GM19328 (cell line): ENCODE results near the gene KIF19.

Experiments
- ATAC-seq: cut with Tn5 transposase; IDR thresholded peaks from one replicate; pipeline ENCODE4 v1.9.1; 2021; ENCODE audit warnings: mild to moderate bottlenecking, moderate library complexity; ENCODE audit not compliant: unreplicated experiment

The KIF19 gene

GRCh38 chr17:74339537-74340195 is 13.6 kb downstream of the KIF19 start:
- ATAC-seq = no peak

DNA sequence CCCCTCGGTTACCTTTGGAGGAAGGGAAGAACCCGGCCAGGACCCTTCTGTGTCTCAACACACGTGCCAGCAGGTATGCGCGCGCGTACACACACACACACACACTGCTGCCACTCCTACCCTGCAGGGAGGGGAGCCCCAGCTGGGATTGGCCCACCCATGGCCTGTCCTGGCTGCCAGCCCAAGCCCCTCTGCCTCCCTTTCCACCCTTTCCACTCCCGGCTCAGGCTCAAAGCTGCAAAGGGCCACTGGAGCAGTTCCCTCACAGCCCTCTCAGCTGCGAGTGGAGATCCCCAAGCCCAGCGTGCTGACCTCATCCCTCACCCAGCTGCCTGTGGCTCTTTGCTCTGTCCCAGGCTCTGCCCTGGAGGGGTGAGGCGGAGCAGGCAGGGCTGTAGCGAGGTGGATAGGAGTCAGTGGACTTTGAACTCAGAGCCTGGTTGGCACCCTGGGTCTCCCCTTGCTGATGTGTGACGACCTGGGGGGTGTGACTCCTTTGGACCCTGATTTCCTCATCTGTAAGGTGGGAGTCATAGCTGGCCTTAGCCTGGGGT is 14.5 kb downstream of the KIF19 start:
- ATAC-seq = no peak

DNA sequence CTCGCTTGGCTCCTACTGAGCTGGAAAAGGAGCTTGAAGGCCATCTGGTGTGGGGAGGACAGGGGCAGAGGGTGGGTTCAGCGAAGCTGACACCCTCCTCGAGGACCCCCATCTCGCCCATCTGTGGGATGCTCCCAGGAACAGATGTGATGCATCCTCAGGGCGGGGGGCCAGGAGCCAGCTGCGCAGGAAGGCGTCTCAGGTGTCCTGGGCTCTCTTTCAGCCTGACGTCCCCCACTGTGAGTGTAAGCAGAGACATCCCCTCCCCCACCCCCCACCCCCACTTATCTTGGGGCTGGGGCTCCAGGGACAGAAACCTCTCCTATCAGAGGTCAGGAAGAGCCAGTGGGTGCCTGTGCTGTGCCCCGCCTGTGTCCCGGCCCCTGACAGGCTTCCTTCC is 16.2 kb downstream of the KIF19 start:
- ATAC-seq = no peak

GRCh38 chr17:74343121-74343520 is 17.1 kb downstream of the KIF19 start:
- no peak for ATAC-seq

- no peak for ATAC-seq
Measured at GRCh38 chr17:74343526-74344284, 17.7 kb downstream of the KIF19 start.

GRCh38 chr17:74344658-74345057 is 18.6 kb downstream of the KIF19 start:
- no peak for ATAC-seq

DNA sequence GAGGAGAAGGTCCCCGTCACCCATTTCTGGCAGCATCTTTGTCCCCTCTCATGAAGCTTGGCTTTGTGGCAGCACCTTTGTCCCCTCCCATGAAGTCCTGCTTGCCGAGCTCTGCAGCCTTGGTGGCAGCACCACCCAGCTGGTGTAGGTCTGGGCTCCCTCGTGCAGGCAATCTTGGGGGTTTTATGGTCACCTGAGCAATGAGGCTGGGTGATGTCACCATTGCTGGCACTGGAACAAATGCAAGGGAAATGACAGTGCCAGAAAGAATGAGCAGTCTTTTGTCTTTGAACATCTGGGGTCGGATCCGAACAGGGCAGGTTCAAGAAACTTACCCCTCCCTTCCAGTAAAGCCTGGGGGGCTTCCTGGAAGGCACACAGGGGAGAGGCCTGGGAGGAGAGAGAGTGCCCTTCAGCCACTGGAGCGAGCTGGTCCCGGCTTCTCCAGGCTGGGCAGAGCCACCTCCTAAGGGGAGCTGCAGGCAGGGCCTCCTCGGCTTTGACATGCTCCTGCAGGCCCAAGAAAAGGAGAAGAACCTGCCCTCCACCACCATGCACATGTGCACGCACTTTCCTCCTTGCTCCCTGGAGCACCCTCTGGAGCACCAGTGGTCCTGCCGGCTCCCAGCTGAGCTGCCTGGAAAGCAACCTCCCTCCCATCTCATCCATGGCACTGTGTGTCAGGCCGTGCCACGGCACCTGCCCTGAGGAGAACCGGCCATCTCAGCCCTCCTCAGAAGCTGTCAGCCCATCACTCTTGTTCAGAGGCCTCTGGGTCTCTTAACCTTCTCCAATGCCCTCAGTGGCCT is 19.6 kb downstream of the KIF19 start:
- ATAC-seq = no peak

DNA sequence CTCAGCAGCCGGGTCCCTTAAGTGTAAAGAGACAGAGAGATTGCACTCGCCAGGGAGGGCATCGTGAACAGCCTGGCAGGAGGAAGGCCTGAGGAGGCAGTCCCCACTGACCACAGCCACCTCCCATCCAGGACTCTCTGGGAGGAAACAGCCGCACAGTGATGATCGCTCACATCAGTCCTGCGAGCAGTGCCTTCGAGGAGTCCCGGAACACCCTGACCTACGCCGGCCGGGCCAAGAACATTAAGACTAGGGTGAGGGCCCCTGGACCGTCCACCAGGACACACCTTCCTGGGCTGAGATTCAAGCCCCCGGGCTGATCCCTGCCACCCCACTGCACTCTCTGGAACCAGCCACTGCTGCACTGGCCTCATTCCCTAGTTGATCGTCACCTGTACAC is 21.6 kb downstream of the KIF19 start:
- ATAC-seq = no peak

GRCh38 chr17:74349120-74349519 is 23.1 kb downstream of the KIF19 start:
- no peak for ATAC-seq

- no peak for ATAC-seq
Measured at GRCh38 chr17:74350486-74350885, 24.5 kb downstream of the KIF19 start.

DNA sequence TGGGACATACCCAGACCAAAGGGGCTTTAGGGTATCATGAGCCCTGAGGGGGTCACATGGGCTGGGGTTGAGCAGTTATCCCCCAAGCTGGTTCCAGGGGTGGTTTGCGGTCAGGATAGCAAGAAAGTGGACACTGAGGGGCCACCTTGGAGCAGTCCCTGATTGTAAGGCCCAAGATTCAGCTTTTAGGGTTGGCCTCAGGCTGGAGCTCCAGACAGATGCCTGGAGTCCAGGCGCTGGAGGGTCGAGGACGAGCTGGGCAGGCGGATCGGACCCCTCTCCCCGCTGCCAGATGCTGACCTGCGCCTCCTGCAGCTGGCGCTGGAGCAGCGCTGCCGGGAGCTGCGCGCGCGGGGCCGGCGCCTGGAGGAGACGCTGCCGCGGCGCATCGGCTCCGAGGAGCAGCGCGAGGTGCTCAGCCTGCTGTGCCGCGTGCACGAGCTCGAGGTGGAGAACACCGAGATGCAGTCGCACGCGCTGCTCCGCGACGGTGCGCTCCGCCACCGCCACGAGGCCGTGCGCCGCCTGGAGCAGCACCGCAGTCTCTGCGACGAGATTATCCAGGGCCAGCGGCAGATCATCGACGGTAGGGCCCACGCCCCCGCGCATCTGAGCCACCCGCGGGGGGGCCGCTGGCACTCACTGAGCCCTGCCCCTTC is 25.7 kb downstream of the KIF19 start:
- no peak for ATAC-seq

DNA sequence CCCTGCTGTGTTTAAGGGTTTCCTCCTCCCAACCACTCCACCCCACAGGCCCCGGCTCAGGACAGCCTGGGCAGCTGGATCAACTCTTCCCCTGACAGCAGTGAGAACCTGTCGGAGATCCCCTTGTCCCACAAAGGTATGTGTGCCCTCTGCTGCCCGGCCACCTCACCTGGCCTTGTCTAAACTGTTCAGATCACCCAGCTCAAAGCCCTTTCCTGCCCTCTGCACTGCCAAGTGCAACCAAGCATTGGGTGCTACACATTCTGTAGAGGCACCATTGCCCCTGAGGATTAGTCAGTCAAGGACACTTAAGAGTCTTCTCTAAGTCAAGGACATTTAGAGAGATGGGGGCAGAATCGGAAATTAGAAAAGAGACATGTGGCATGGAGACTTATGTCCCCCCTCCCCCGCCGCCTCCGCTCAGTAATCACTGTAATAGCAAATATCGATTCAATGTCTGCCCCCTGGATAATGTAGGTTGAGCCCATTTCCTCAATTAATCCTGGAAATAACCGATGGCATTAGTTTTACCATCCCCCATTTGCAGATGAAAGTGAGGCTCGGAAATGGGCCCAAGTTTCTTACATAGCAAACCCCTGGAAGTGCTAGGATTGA is 27.5 kb downstream of the KIF19 start:
- no peak for ATAC-seq

DNA sequence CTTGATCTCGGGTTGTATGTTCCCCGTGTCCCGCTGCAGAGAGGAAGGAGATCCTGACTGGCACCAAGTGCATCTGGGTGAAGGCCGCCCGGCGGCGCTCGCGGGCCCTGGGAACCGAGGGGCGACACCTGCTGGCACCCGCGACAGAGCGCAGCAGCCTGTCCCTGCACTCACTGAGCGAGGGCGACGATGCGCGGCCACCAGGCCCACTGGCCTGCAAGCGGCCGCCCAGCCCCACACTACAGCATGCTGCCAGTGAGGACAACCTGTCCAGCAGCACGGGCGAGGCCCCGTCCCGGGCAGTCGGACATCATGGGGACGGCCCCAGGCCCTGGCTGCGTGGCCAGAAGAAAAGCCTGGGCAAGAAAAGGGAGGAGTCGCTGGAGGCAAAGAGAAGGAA is 28.1 kb downstream of the KIF19 start:
- ATAC-seq = no peak

GRCh38 chr17:74354561-74354960 is 28.5 kb downstream of the KIF19 start:
- no peak for ATAC-seq

DNA sequence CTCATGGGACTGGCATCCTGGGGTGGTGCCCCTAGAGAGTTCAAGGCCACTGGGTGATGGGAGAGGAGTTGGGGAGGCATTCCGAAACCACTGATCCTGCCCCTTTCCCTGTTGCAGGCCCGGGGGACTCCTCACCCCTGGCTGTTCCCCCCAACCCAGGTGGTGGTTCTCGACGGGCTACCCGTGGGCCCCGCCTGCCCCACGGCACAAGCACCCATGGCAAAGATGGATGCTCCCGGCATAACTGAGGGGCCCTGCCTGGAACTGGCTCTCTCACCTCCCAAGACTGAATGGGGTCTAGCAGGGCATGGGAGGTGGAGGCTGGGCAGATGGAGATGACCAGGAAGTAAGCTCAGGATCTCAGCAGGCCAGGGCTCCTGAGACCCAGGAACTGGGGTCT is 29.0 kb downstream of the KIF19 start:
- ATAC-seq = no peak

GRCh38 chr17:74356646-74357465 is 30.8 kb downstream of the KIF19 start:
- ATAC-seq = no peak

GRCh38 chr17:74357466-74357809 is 31.4 kb downstream of the KIF19 start:
- no peak for ATAC-seq

GRCh38 chr17:74358697-74359096 is 32.7 kb downstream of the KIF19 start:
- ATAC-seq = no peak

GRCh38 chr17:74359916-74360315 is 33.9 kb downstream of the KIF19 start:
- ATAC-seq = no peak

- no peak for ATAC-seq
Measured at GRCh38 chr17:74360899-74361229, 34.8 kb downstream of the KIF19 start.
